NT2/D1 (cell line): ENCODE measurements around the gene WRNIP1.

Source experiments
- DNase-seq: peaks from one replicate; pipeline ENCODE4 v3.0.0-alpha.2; 2011; ENCODE audit warnings: low read depth, low spot score
- H3K27me3 ChIP-seq: 2 replicates; pipeline ENCODE4 v1.6.0; 2011; ENCODE audit warnings: mild to moderate bottlenecking; ENCODE audit not compliant: insufficient read length, insufficient read depth
- H3K36me3 ChIP-seq: 2 replicates; pipeline ENCODE4 v1.6.1; 2011; ENCODE audit warnings: mild to moderate bottlenecking, low read length, mixed read lengths; ENCODE audit not compliant: insufficient read depth, insufficient read length
- H3K4me1 ChIP-seq: 2 replicates; pipeline ENCODE4 v1.5.1; 2011; ENCODE audit not compliant: insufficient read depth, insufficient read length
- H3K4me3 ChIP-seq: 2 replicates; pipeline ENCODE4 v1.5.1; 2011; ENCODE audit warnings: low read depth; ENCODE audit not compliant: insufficient read length
- H3K9ac ChIP-seq: 2 replicates; pipeline ENCODE4 v1.6.0; 2011; ENCODE audit warnings: low read depth; ENCODE audit not compliant: insufficient read length
- H3K9me3 ChIP-seq: 2 replicates; pipeline ENCODE4 v1.5.1; 2011; ENCODE audit warnings: mild to moderate bottlenecking, low read length; ENCODE audit not compliant: insufficient read depth
- SUZ12 ChIP-seq: IDR thresholded peaks from 2 replicates; pipeline ENCODE4 v1.6.1; 2011; ENCODE audit not compliant: insufficient read length, insufficient read depth; ENCODE audit errors: extremely low read depth
- YY1 ChIP-seq: IDR thresholded peaks from 2 replicates; pipeline ENCODE4 v1.6.1; 2011; ENCODE audit not compliant: insufficient read length, insufficient read depth
- ZNF274 ChIP-seq: IDR thresholded peaks from 2 replicates; pipeline ENCODE4 v1.6.1; 2011; ENCODE audit warnings: mild to moderate bottlenecking, low read depth, low read length

The WRNIP1 gene

GRCh38 chr6:2751871-2752270, 13.3 kb upstream of the WRNIP1 start:
- Histone ChIP-seq H3K4me1 (no peaks in the 10 kb centered on the region), H3K36me3 (no peaks in the 10 kb centered on the region), H3K27me3 (no peaks in the 10 kb centered on the region), H3K9ac (no peak overlapping the region), H3K4me3 (no peak overlapping the region), H3K9me3 (no peaks in the 10 kb centered on the region)
- DNase-seq: no peak
- no peak for TF ChIP-seq ZNF274
- TF ChIP-seq YY1: no peak

GRCh38 chr6:2752477-2753109, 12.6 kb upstream of the WRNIP1 start:
- no peaks in the 10 kb centered on the region for H3K27me3 ChIP-seq
- H3K4me3 ChIP-seq: no peak overlapping the region
- no peak overlapping the region for H3K9ac ChIP-seq
- no peaks in the 10 kb centered on the region for H3K4me1 ChIP-seq
- H3K9me3 ChIP-seq: no peaks in the 10 kb centered on the region
- DNase-seq: no peak
- H3K36me3 ChIP-seq: no peaks in the 10 kb centered on the region
- TF ChIP-seq YY1 (no peak), SUZ12 (no peak), ZNF274 (no peak)

- Histone ChIP-seq H3K9me3 (no peaks in the 10 kb centered on the region), H3K27me3 (no peaks in the 10 kb centered on the region), H3K4me3 (no peak overlapping the region), H3K4me1 (no peaks in the 10 kb centered on the region), H3K9ac (no peak overlapping the region), H3K36me3 (no peaks in the 10 kb centered on the region)
- no peak for TF ChIP-seq YY1
- TF ChIP-seq ZNF274: no peak
- no peak for TF ChIP-seq SUZ12
- DNase-seq: no peak
Measured at GRCh38 chr6:2753110-2753489, 12.1 kb upstream of the WRNIP1 start.

GRCh38 chr6:2753743-2754142, 11.4 kb upstream of the WRNIP1 start:
- DNase-seq: no peak
- no peak for TF ChIP-seq YY1
- no peak for TF ChIP-seq SUZ12
- TF ChIP-seq ZNF274: no peak
- H3K27me3 ChIP-seq: no peaks in the 10 kb centered on the region

GRCh38 chr6:2754393-2754792, 10.8 kb upstream of the WRNIP1 start:
- no peaks in the 10 kb centered on the region for H3K9me3 ChIP-seq
- TF ChIP-seq ZNF274 (no peak), SUZ12 (no peak), YY1 (no peak)
- no peaks in the 10 kb centered on the region for H3K27me3 ChIP-seq
- no peaks in the 10 kb centered on the region for H3K36me3 ChIP-seq
- no peaks in the 10 kb centered on the region for H3K4me1 ChIP-seq
- DNase-seq: no peak
- H3K4me3 ChIP-seq: no peak overlapping the region
- H3K9ac ChIP-seq: no peak overlapping the region

More at GRCh38 chr6:2753743-2754142, 11.4 kb upstream of the WRNIP1 start:
- no peak overlapping the region for H3K9ac ChIP-seq
- no peaks in the 10 kb centered on the region for H3K9me3 ChIP-seq
- no peaks in the 10 kb centered on the region for H3K36me3 ChIP-seq
- no peak overlapping the region for H3K4me3 ChIP-seq
- no peaks in the 10 kb centered on the region for H3K4me1 ChIP-seq

GRCh38 chr6:2754911-2755310, 10.3 kb upstream of the WRNIP1 start:
- no peak for TF ChIP-seq ZNF274
- no peak for TF ChIP-seq SUZ12
- TF ChIP-seq YY1: no peak
- Histone ChIP-seq H3K9me3 (0 out of 2 replicates have a peak, but pooled peaks cover under 1% of the 10 kb centered on the region), H3K27me3 (no peaks in the 10 kb centered on the region), H3K4me1 (no peaks in the 10 kb centered on the region), H3K4me3 (no peak overlapping the region), H3K9ac (no peak overlapping the region), H3K36me3 (no peaks in the 10 kb centered on the region)
- DNase-seq: no peak

GRCh38 chr6:2755456-2755855, 9.7 kb upstream of the WRNIP1 start:
- Histone ChIP-seq H3K4me3 (no peak overlapping the region), H3K9me3 (peaks cover 6% of the 10 kb centered on the region; the same call in 1 of the 2 replicates), H3K4me1 (no peaks in the 10 kb centered on the region), H3K27me3 (no peaks in the 10 kb centered on the region), H3K9ac (no peak overlapping the region), H3K36me3 (no peaks in the 10 kb centered on the region)
- TF ChIP-seq SUZ12 (no peak), ZNF274 (no peak), YY1 (no peak)
- DNase-seq: no peak

- Histone ChIP-seq H3K36me3 (no peaks in the 10 kb centered on the region), H3K4me1 (no peaks in the 10 kb centered on the region), H3K9ac (no peak overlapping the region), H3K4me3 (no peak overlapping the region), H3K27me3 (no peaks in the 10 kb centered on the region), H3K9me3 (peaks cover 7% of the 10 kb centered on the region; the same call in 1 of the 2 replicates)
- no peak for DNase-seq
- TF ChIP-seq SUZ12: no peak
Measured at GRCh38 chr6:2756241-2756640, 9.0 kb upstream of the WRNIP1 start.
